SU-DHL-6 (cell line): ENCODE measurements around the gene FAM3D.

Source experiments
- H2AFZ ChIP-seq: fragments of 200-600 bp; sonication (generic); 2 replicates; pipeline ENCODE4 v1.6.1; 2014; ENCODE audit warnings: low read depth, mild to moderate bottlenecking, moderate library complexity, mixed read lengths, antibody characterized with exemption, low read length; ENCODE audit not compliant: severe bottlenecking
- H3F3A ChIP-seq: fragments of 200-600 bp; shearing (Covaris generic); 2 replicates; pipeline ENCODE4 v1.6.0; 2016; ENCODE audit warnings: antibody characterized with exemption, mild to moderate bottlenecking; ENCODE audit not compliant: insufficient read depth
- H3K27ac ChIP-seq: fragments of 200-600 bp; sonication (generic); 2 replicates; pipeline ENCODE4 v1.5.1; 2016; ENCODE audit warnings: low read depth, mild to moderate bottlenecking, low read length, moderate library complexity, mixed read lengths
- H3K27me3 ChIP-seq: fragments of 200-600 bp; sonication (generic), shearing (Covaris generic); 2 replicates; pipeline ENCODE4 v1.6.0; 2014; ENCODE audit warnings: mild to moderate bottlenecking, low read length
- H3K36me3 ChIP-seq: fragments of 200-600 bp; sonication (generic); 2 replicates; pipeline ENCODE4 v1.6.1; 2014; ENCODE audit warnings: mild to moderate bottlenecking, low read length, mixed read lengths
- H3K4me2 ChIP-seq: fragments of 300-600, 200-600 bp; shearing (Covaris generic), sonication (generic); 2 replicates; pipeline ENCODE4 v1.6.0; 2014; ENCODE audit warnings: low read length, low read depth, mild to moderate bottlenecking; ENCODE audit not compliant: poor library complexity, severe bottlenecking
- H3K4me3 ChIP-seq: fragments of 200-600 bp; sonication (generic); 2 replicates; pipeline ENCODE4 v1.5.1; 2014; ENCODE audit warnings: antibody characterized with exemption, low read length, mild to moderate bottlenecking, mixed read lengths; ENCODE audit not compliant: insufficient read depth, poor library complexity, severe bottlenecking
- H3K79me2 ChIP-seq: fragments of 200-600 bp; sonication (generic); 2 replicates; pipeline ENCODE4 v1.6.1; 2014; ENCODE audit warnings: mild to moderate bottlenecking, low read length, moderate library complexity; ENCODE audit not compliant: insufficient read depth
- H3K9ac ChIP-seq: fragments of 200-600 bp; sonication (generic); 2 replicates; pipeline ENCODE4 v1.7.0; 2014; ENCODE audit warnings: mild to moderate bottlenecking, low read length
- H3K9me2 ChIP-seq: fragments of 200-600 bp; sonication (generic); replicated peaks from 2 replicates; pipeline ENCODE4 v1.6.1; 2014; ENCODE audit warnings: low read length; ENCODE audit not compliant: insufficient read depth
- H3K9me3 ChIP-seq: fragments of 200-600 bp; sonication (generic); 2 replicates; pipeline ENCODE4 v1.6.1; 2014; ENCODE audit warnings: low read length, mixed read lengths; ENCODE audit not compliant: insufficient read depth
- H4K20me1 ChIP-seq: fragments of 200-600 bp; sonication (generic); 2 replicates; pipeline ENCODE4 v1.6.1; 2014; ENCODE audit warnings: low read depth, mild to moderate bottlenecking, antibody characterized with exemption, low read length, moderate library complexity, mixed read lengths
- EZH2phosphoT487 ChIP-seq: fragments of 200-600 bp; sonication (generic), shearing (Covaris generic); conservative IDR thresholded peaks from 2 replicates; pipeline ENCODE4 v1.6.1; 2018; ENCODE audit warnings: mild to moderate bottlenecking, antibody characterized with exemption, low read length, moderate library complexity, mixed read lengths
- TF ChIP-seq, protein P1 (sequence below): fragments of 200-600 bp; sonication (generic); IDR thresholded peaks from one replicate; pipeline ENCODE4 v1.5.1; 2017; ENCODE audit warnings: antibody characterized with exemption, mild to moderate bottlenecking, low read length, moderate library complexity; ENCODE audit not compliant: insufficient read depth, poor library complexity, severe bottlenecking

FAM3D gene

DNA sequence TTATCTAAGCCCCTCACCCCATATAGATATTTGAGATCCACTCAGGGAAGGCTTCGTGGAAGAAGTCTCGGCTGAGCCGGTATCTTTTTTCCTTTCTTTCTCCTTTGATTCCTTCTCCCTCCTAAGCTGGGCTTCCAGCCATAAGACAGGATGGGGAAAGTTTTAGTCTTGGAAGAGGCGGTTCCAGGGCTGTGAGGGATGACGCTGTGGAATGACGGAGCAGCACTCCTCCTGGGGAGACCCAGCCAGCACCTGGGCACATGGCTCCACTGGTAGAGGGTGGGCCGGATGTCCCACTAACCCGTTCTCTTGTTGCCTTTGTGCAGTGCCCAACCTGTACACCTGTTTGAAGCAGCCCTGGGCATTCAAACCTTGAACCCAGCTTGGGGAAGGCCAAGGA is 46.2 kb downstream of the FAM3D start:
- H3K9me3 ChIP-seq = no peaks in the 10 kb centered on the region
- H3K4me3 ChIP-seq = no peak overlapping the region
- no peak overlapping the region for H3K4me2 ChIP-seq
- H3K27me3 ChIP-seq = no peaks in the 10 kb centered on the region
- H3F3A ChIP-seq = no peaks in the 10 kb centered on the region
- no peaks in the 10 kb centered on the region for H4K20me1 ChIP-seq
- H3K27ac ChIP-seq = no peak overlapping the region
- no peaks in the 10 kb centered on the region for H3K36me3 ChIP-seq
- no peak overlapping the region for H3K9ac ChIP-seq
- H3K9me2 ChIP-seq = no peaks in the 10 kb centered on the region
- TF ChIP-seq, protein P1, sequence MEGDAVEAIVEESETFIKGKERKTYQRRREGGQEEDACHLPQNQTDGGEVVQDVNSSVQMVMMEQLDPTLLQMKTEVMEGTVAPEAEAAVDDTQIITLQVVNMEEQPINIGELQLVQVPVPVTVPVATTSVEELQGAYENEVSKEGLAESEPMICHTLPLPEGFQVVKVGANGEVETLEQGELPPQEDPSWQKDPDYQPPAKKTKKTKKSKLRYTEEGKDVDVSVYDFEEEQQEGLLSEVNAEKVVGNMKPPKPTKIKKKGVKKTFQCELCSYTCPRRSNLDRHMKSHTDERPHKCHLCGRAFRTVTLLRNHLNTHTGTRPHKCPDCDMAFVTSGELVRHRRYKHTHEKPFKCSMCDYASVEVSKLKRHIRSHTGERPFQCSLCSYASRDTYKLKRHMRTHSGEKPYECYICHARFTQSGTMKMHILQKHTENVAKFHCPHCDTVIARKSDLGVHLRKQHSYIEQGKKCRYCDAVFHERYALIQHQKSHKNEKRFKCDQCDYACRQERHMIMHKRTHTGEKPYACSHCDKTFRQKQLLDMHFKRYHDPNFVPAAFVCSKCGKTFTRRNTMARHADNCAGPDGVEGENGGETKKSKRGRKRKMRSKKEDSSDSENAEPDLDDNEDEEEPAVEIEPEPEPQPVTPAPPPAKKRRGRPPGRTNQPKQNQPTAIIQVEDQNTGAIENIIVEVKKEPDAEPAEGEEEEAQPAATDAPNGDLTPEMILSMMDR = no peak
- no peak for TF ChIP-seq EZH2phosphoT487
- H2AFZ ChIP-seq = no peak overlapping the region
- no peaks in the 10 kb centered on the region for H3K79me2 ChIP-seq

DNA sequence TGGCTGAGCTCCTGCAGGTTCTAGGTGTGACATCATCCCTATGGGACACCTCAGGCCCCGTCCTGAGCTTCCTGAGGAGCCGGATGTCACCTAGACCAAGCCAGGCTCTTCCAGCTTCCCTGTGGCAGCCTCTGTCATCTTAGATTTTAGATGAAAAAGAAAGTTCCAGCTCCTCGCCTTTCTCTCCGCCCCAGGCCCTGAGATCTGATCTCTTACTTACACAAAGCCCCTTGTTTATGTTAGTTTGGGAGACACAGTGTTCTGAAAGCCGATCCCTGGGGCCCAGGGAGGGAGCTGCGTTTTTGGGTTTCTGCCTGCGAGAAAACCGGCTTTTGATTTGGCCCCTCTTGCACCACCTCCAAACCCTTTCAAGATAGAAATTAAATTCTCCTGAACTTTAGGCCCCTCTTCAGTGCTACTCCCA is 49.2 kb downstream of the FAM3D start:
- Histone ChIP-seq H3K4me3 (no peak overlapping the region), H3K27me3 (no peaks in the 10 kb centered on the region), H3F3A (no peaks in the 10 kb centered on the region), H3K4me2 (no peak overlapping the region), H2AFZ (no peak overlapping the region), H3K9me3 (no peaks in the 10 kb centered on the region), H4K20me1 (no peaks in the 10 kb centered on the region), H3K79me2 (no peaks in the 10 kb centered on the region), H3K36me3 (no peaks in the 10 kb centered on the region), H3K27ac (no peak overlapping the region), H3K9ac (no peak overlapping the region), H3K9me2 (no peaks in the 10 kb centered on the region)
- TF ChIP-seq EZH2phosphoT487 = no peak
- TF ChIP-seq, protein P1 = no peak

DNA sequence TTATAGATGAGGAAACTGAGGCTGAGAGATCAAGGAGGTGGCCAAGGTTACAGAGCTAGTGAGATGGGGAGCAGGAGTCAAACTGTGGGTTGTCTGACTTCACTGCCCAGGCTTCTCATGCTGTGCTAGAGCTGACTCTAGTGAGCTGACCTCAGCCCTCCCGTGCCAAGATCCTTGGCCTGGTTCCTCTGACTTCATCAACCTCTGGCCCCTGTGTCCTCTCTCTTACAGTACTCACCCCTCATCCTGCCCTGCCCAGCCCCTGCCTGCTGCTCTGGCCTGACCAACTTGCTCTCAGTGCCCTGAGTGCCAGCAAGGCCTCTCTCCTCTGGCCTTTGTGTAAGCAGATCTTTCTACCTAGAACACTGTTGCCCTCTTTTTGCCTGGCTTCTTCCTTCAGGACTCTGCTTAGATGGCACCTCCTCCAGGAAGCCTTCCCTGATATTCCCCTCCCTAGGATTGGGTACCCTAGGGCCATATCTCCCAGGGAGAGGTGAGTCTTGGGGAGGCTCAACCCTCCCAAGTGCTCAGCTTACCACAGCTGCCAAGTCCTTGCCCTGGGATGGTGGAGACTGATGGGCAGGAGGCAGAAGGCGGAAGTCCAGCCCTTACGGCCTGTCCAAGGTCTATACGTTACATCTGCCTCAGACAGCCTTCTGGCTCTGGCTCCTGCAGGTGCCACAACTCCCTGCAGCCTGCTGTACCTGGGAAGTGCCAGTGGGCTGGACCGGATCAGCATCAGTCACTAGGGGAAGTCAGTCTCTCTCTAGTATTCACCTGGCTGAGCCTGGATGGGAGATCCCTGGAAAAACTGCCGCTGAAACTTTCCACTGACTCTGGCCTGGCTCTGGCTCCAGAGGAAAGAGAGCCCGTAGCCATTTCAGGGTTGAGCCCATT is 53.1 kb downstream of the FAM3D start:
- Histone ChIP-seq H4K20me1 (no peaks in the 10 kb centered on the region), H3K4me2 (no peak overlapping the region), H3K4me3 (no peak overlapping the region), H3K27ac (no peak overlapping the region), H3K9ac (no peak overlapping the region), H2AFZ (no peak overlapping the region), H3K9me3 (no peaks in the 10 kb centered on the region), H3K9me2 (no peaks in the 10 kb centered on the region), H3K27me3 (no peaks in the 10 kb centered on the region), H3K79me2 (no peaks in the 10 kb centered on the region), H3F3A (no peaks in the 10 kb centered on the region), H3K36me3 (no peaks in the 10 kb centered on the region)
- TF ChIP-seq, protein P1 = no peak
- no peak for TF ChIP-seq EZH2phosphoT487
